OCI-LY3 (cell line): ENCODE results near the gene FRMD8.

Experiments used
- EZH2phosphoT487 ChIP-seq: fragments of 200-600 bp; shearing (Covaris generic); IDR thresholded peaks from 2 replicates; pipeline ENCODE4 v1.6.1; 2018; ENCODE audit warnings: antibody characterized with exemption, mixed run types, low read depth
- TF ChIP-seq, protein P1 (sequence below): fragments of 200-600, 300-600 bp; sonication (generic); IDR thresholded peaks from 2 replicates; pipeline ENCODE4 v1.5.1; 2014; ENCODE audit warnings: antibody characterized with exemption, low read length, low read depth

DNA sequence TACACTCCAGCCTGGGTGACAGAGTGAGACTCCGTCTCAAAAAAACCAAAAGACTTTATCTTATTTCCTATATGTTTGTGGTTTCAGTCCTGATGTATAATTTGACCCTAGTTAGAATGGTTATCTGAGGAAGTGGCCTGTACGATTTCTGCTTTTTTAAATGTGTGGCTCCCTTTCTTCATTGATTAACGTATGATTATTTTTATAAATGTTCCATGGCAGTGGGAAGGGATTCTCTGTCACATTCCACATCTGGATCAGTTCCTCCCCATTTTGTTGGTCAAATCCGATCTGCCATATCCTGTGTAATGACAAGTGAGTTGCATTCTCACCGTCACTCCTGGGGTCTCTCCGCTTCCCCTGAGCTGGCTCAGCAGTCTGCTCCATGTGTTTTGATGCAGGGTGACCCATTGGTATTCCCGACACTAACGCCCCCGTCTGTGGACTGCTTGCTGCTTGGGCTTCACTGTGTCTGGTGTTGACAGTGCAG lies 56.5 kb downstream of the FRMD8 start:
- TF ChIP-seq, protein P1, sequence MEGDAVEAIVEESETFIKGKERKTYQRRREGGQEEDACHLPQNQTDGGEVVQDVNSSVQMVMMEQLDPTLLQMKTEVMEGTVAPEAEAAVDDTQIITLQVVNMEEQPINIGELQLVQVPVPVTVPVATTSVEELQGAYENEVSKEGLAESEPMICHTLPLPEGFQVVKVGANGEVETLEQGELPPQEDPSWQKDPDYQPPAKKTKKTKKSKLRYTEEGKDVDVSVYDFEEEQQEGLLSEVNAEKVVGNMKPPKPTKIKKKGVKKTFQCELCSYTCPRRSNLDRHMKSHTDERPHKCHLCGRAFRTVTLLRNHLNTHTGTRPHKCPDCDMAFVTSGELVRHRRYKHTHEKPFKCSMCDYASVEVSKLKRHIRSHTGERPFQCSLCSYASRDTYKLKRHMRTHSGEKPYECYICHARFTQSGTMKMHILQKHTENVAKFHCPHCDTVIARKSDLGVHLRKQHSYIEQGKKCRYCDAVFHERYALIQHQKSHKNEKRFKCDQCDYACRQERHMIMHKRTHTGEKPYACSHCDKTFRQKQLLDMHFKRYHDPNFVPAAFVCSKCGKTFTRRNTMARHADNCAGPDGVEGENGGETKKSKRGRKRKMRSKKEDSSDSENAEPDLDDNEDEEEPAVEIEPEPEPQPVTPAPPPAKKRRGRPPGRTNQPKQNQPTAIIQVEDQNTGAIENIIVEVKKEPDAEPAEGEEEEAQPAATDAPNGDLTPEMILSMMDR: no peak
- no peak for TF ChIP-seq EZH2phosphoT487
